GM12878 (cell line): Measurements from ENCODE around the gene NDOR1. TPM values are rescaled to one million over a fixed set of nuclear protein-coding genes. Genes with fewer than 3 reads are reported as not detected.
A peak's percentile ranks its signal among the peaks of the same experiment; 100 is the strongest.

ENCODE experiments used
- ATF3 ChIP-seq: IDR thresholded peaks from 2 replicates; pipeline ENCODE4 v1.6.1; 2011; ENCODE audit warnings: low read depth, mild to moderate bottlenecking, low read length, moderate library complexity, borderline replicate concordance; ENCODE audit errors: extremely low read depth
- CEBPB ChIP-seq, 2 experiments: fragments of 150-350 bp in 1 of 2; IDR thresholded peaks; 2 replicates each; pipeline ENCODE4 v1.6.1; 2012 to 2014; ENCODE audit warnings: low read depth in 2 of 2, low read length in 2 of 2, borderline replicate concordance in 1 of 2, inconsistent platforms in 1 of 2
- CREB1 ChIP-seq: IDR thresholded peaks from 2 replicates; pipeline ENCODE4 v1.6.1; 2012; ENCODE audit warnings: low read depth, mild to moderate bottlenecking, inconsistent platforms
- EP300 ChIP-seq, 2 experiments: fragments of 150-350 bp in 1 of 2; IDR thresholded peaks; 2 replicates each; pipeline ENCODE4 v1.6.1; 2011 to 2012; ENCODE audit warnings: low read depth in 2 of 2, low read length in 2 of 2, borderline replicate concordance in 1 of 2, improper control_type of control experiment in 1 of 2, inconsistent platforms in 1 of 2; ENCODE audit not compliant: control insufficient read depth in 1 of 2
- GATAD2B ChIP-seq: fragments of 450-650 bp; conservative IDR thresholded peaks from 2 replicates; pipeline ENCODE4 v1.6.1; 2017; ENCODE audit warnings: low read depth, mild to moderate bottlenecking, moderate library complexity
- HDGF ChIP-seq: fragments of 450-650 bp; IDR thresholded peaks from 2 replicates; pipeline ENCODE4 v1.6.1; 2016; ENCODE audit warnings: antibody characterized with exemption
- JUNB ChIP-seq: IDR thresholded peaks from 2 replicates; pipeline ENCODE4 v1.6.1; 2016; ENCODE audit warnings: antibody characterized with exemption, mild to moderate bottlenecking
- JUND ChIP-seq: IDR thresholded peaks from 2 replicates; pipeline ENCODE4 v1.6.1; 2012; ENCODE audit warnings: low read depth, mild to moderate bottlenecking, low read length, improper control_type of control experiment, moderate library complexity
- KAT2A ChIP-seq: conservative IDR thresholded peaks from 2 replicates; pipeline ENCODE4 v1.6.1; 2011; ENCODE audit warnings: low read depth, low read length; ENCODE audit not compliant: control insufficient read depth
- MEF2A ChIP-seq: IDR thresholded peaks from 2 replicates; pipeline ENCODE4 v1.6.1; 2011; ENCODE audit warnings: low read depth, mild to moderate bottlenecking, low read length, moderate library complexity; ENCODE audit not compliant: insufficient read depth
- MYB ChIP-seq: fragments of 150-350 bp; IDR thresholded peaks from 2 replicates; pipeline ENCODE4 v1.6.1; 2014; ENCODE audit warnings: mild to moderate bottlenecking, low read depth, low read length, borderline replicate concordance
- NBN ChIP-seq: fragments of 450-650 bp; IDR thresholded peaks from 2 replicates; pipeline ENCODE4 v1.6.1; 2016
- NKRF ChIP-seq: fragments of 450-650 bp; conservative IDR thresholded peaks from 2 replicates; pipeline ENCODE4 v1.6.1; 2017; ENCODE audit warnings: mild to moderate bottlenecking, moderate library complexity
- RB1 ChIP-seq: fragments of 450-650 bp; formaldehyde crosslinking; IDR thresholded peaks from 2 replicates; pipeline ENCODE4 v1.6.1; 2017; ENCODE audit warnings: mild to moderate bottlenecking, borderline replicate concordance
- RBBP5 ChIP-seq: fragments of 200-600 bp; sonication (generic); conservative IDR thresholded peaks from 2 replicates; pipeline ENCODE4 v1.6.1; 2016
- RELB ChIP-seq: fragments of 450-650 bp; IDR thresholded peaks from 2 replicates; pipeline ENCODE4 v1.6.1; 2017; ENCODE audit warnings: low read depth, mild to moderate bottlenecking, moderate library complexity
- SMAD1 ChIP-seq: fragments of 450-650 bp; IDR thresholded peaks from 2 replicates; pipeline ENCODE4 v1.6.1; 2018; ENCODE audit warnings: mild to moderate bottlenecking, low read depth; ENCODE audit not compliant: partially characterized antibody
- SMC3 ChIP-seq: IDR thresholded peaks from 2 replicates; pipeline ENCODE4 v1.6.1; 2011; ENCODE audit warnings: low read length, improper control_type of control experiment, borderline replicate concordance
- SREBF1 ChIP-seq: IDR thresholded peaks from 2 replicates; pipeline ENCODE4 v1.6.1; 2012; ENCODE audit warnings: mild to moderate bottlenecking, low read length
- SREBF2 ChIP-seq: IDR thresholded peaks from 2 replicates; pipeline ENCODE4 v1.6.1; 2012; ENCODE audit warnings: mild to moderate bottlenecking, low read length
- SRF ChIP-seq, 2 experiments: IDR thresholded peaks; 2 replicates each; pipeline ENCODE4 v1.6.1; 2011; ENCODE audit warnings: low read depth in 2 of 2, low read length in 2 of 2, mild to moderate bottlenecking in 1 of 2, moderate library complexity in 1 of 2
- STAT1 ChIP-seq: fragments of 450-650 bp; conservative IDR thresholded peaks from 2 replicates; pipeline ENCODE4 v1.6.1; 2014; ENCODE audit warnings: antibody characterized with exemption, mild to moderate bottlenecking
- TCF7 ChIP-seq: IDR thresholded peaks from 2 replicates; pipeline ENCODE4 v1.6.1; 2014; ENCODE audit warnings: antibody characterized with exemption, borderline replicate concordance
- USF1 ChIP-seq: IDR thresholded peaks from 2 replicates; pipeline ENCODE4 v1.6.1; 2011; ENCODE audit warnings: borderline replicate concordance, low read depth, mild to moderate bottlenecking, moderate library complexity, mixed read lengths, low read length; ENCODE audit not compliant: insufficient read depth; ENCODE audit errors: extremely low read length
- YY1 ChIP-seq: IDR thresholded peaks from 2 replicates; pipeline ENCODE4 v1.6.1; 2011; ENCODE audit warnings: low read depth, mild to moderate bottlenecking, low read length
- polyA plus RNA-seq, 11 experiments: library from polyadenylated mRNA; depleted of rRNA in 4 of 11; unstranded in 6 of 11; stranded (reverse) in 5 of 11; fragments of >200 nt; fragmentation: Nextera tagmentation in 4 of 11; fragmentation: Illumina TruSeq in 1 of 11; extraction: Ambion mirVana in 4 of 11; extraction: Trizol in 1 of 11; gene quantifications; 1 replicate in 1 of 11; 2 replicates in 10 of 11; pipeline versions ENCODE4 v1.2.1 to v1.2.3, GENCODE V29; 2011 to 2016; ENCODE audit warnings: inconsistent platforms in 2 of 11, missing spikeins in 2 of 11, low read depth in 1 of 11
- total RNA-seq, 4 experiments: library from RNA; depleted of rRNA in 3 of 4; stranded (reverse); fragments of >200 nt in 3 of 4; fragmentation: Illumina TruSeq in 1 of 4; extraction: Trizol in 1 of 4; gene quantifications; 2 replicates each; pipeline versions ENCODE4 v1.2.1 to v1.2.3, GENCODE V29; 2013 to 2021

The NDOR1 gene
- total and polyA plus RNA-seq, 10 of the 15 experiments (the other 5 are each of a cell fraction or from before 2014, with no cell fraction given) = 0.04 to 32.9 (median 11.1) TPM

- no peak for TF ChIP-seq NKRF
- TF ChIP-seq SREBF1 = no peak
- TF ChIP-seq HDGF = peak; percentile 57; the same call in 1 of the 2 replicates
- peak; percentile 68; the same call in 1 of the 2 replicates for TF ChIP-seq YY1
- TF ChIP-seq USF1 = no peak
- TF ChIP-seq RELB = no peak
- TF ChIP-seq JUNB = no peak
- TF ChIP-seq ATF3 = no peak
- no peak for TF ChIP-seq CEBPB (IDR thresholded peaks at IDR 0.05; ENCODE audit: borderline replicate concordance in 1 of 2, low read depth in 2 of 2, low read length in 2 of 2)
- TF ChIP-seq GATAD2B = peak; percentile 67
- no peak for TF ChIP-seq EP300 (IDR thresholded peaks at IDR 0.05; ENCODE audit: borderline replicate concordance in 1 of 2, control insufficient read depth in 1 of 2, low read depth in 2 of 2, low read length in 2 of 2)
- TF ChIP-seq SMC3 = peak; percentile 98
- TF ChIP-seq TCF7 = no peak
- TF ChIP-seq RBBP5 = no peak
- TF ChIP-seq CREB1 = no peak
- TF ChIP-seq MYB = no peak
- TF ChIP-seq STAT1 = 0 out of 2 replicates have a peak, but pooled peaks have one; percentile 37
- peak; percentile 71; the same call in 1 of the 2 replicates for TF ChIP-seq RB1
- no peak for TF ChIP-seq SMAD1
- no peak for TF ChIP-seq KAT2A
- no peak for TF ChIP-seq JUND
- TF ChIP-seq NBN = 0 out of 2 replicates have a peak, but pooled peaks have one; percentile 32
- TF ChIP-seq SRF (IDR thresholded peaks at IDR 0.05; ENCODE audit: low read depth in 2 of 2, low read length in 2 of 2) = 0 out of 4 replicates have a peak, but pooled peaks of 1 of the 2 experiments have one; percentile 2
- 0 out of 2 replicates have a peak, but pooled peaks have one; percentile 18 for TF ChIP-seq MEF2A
- no peak for TF ChIP-seq SREBF2
Observed at GRCh38 chr9:137227054-137227852, 21.8 kb downstream of the NDOR1 start, which contains the start of gene RNF224 (continued).
